B cell (primary cell): ENCODE measurements around the gene HMGCL. TPM values are rescaled to one million over a fixed set of nuclear protein-coding genes. Genes with fewer than 3 reads are reported as not detected.
A peak's percentile ranks its signal among the peaks of the same experiment; 100 is the strongest.

Experiments
- ATAC-seq: fragments of 200-7000 bp; cut with Tn5 transposase; one replicate; pipeline ENCODE4 v1.10.0; 2021; ENCODE audit warnings: low read depth, mild to moderate bottlenecking, moderate number of reproducible peaks, moderate library complexity
- CTCF ChIA-PET: fragments of 350-600 bp; sonication (Branson Sonifier 250); formaldehyde crosslinking; loops from one replicate; lab custom pipeline; 2021; ENCODE audit warnings: antibody characterized with exemption, inconsistent platforms; lab: Charles Lee
- POLR2A ChIA-PET: fragments of 350-600 bp; sonication (Branson Sonifier 250); formaldehyde crosslinking; loops from one replicate; lab custom pipeline; 2021; ENCODE audit warnings: antibody characterized with exemption; lab: Charles Lee
- DNase-seq: peaks from one replicate; pipeline ENCODE4 v3.0.0; 2013
- H2AFZ ChIP-seq: 2 replicates; pipeline ENCODE4 v1.6.1; 2012; ENCODE audit warnings: mild to moderate bottlenecking, low read depth, low read length; ENCODE audit not compliant: insufficient read depth, poor library complexity, severe bottlenecking
- H3K27ac ChIP-seq, 2 donors: 1 replicate in 1 of 2; 2 replicates in 1 of 2; pipeline ENCODE4 v1.5.1; 2012 to 2013; ENCODE audit warnings: low read length in 2 of 2, mild to moderate bottlenecking in 2 of 2, moderate library complexity in 1 of 2
- H3K27me3 ChIP-seq, 4 experiments: fragments of 200-600 bp in 1 of 4; sonication (generic) in 1 of 4; replicated peaks in 1 of 4; 1 replicate in 2 of 4; 2 replicates in 2 of 4; pipeline versions ENCODE4 v1.6.1 to v1.7.0; 2013 to 2016; ENCODE audit warnings: low read length in 3 of 4, mild to moderate bottlenecking in 2 of 4, mixed read lengths in 1 of 4, moderate library complexity in 1 of 4; ENCODE audit not compliant: insufficient read depth in 4 of 4, control insufficient read depth in 3 of 4; ENCODE audit errors: control extremely low read depth in 1 of 4
- H3K36me3 ChIP-seq, 2 experiments: replicated peaks in 1 of 2; 1 replicate in 1 of 2; 2 replicates in 1 of 2; pipeline versions ENCODE4 v1.6.1 to v1.7.1; 2013; ENCODE audit warnings: low read length in 1 of 2; ENCODE audit not compliant: insufficient read depth in 2 of 2, control insufficient read depth in 1 of 2; ENCODE audit errors: control extremely low read depth in 1 of 2, extremely low read depth in 1 of 2
- H3K4me1 ChIP-seq, 2 donors: fragments of 200-600 bp in 1 of 2; sonication (generic) in 1 of 2; 1 replicate in 1 of 2; 2 replicates in 1 of 2; pipeline versions ENCODE4 v1.5.1 to v1.6.1; 2013 to 2017; ENCODE audit warnings: low read length in 2 of 2; ENCODE audit not compliant: control insufficient read depth in 2 of 2, insufficient read depth in 2 of 2
- H3K4me2 ChIP-seq: replicated peaks from 2 replicates; pipeline ENCODE3; 2012; ENCODE audit warnings: mild to moderate bottlenecking, low read depth, low read length; ENCODE audit not compliant: poor library complexity, severe bottlenecking
- H3K4me3 ChIP-seq, 5 experiments: fragments of 200-600 bp in 1 of 5; sonication (generic) in 1 of 5; 1 replicate in 3 of 5; 2 replicates in 2 of 5; pipeline versions ENCODE4 v1.5.1 to v1.7.0; 2011 to 2016; ENCODE audit warnings: low read length in 4 of 5, mild to moderate bottlenecking in 4 of 5, low read depth in 2 of 5, control low read depth in 1 of 5, moderate library complexity in 1 of 5; ENCODE audit not compliant: insufficient read depth in 1 of 5; ENCODE audit errors: control extremely low read depth in 1 of 5, extremely low read depth in 1 of 5
- H3K79me2 ChIP-seq: fragments of 200-600 bp; sonication (generic); one replicate; pipeline ENCODE4 v1.6.0; 2016; ENCODE audit warnings: low read length; ENCODE audit not compliant: control insufficient read depth, insufficient read depth
- H3K9ac ChIP-seq: fragments of 200-600 bp; sonication (generic); 2 replicates; pipeline ENCODE4 v1.6.1; 2017; ENCODE audit warnings: mild to moderate bottlenecking, low read length, moderate library complexity
- H3K9me3 ChIP-seq, 3 donors: one replicate each; pipeline versions ENCODE4 v1.6.1 to v1.7.1; 2013; ENCODE audit warnings: low read length in 2 of 3; ENCODE audit not compliant: control insufficient read depth in 2 of 3, insufficient read depth in 1 of 3; ENCODE audit errors: control extremely low read depth in 1 of 3
- H4K20me1 ChIP-seq: 2 replicates; pipeline ENCODE4 v1.6.0; 2012; ENCODE audit warnings: mild to moderate bottlenecking, low read length; ENCODE audit not compliant: insufficient read depth, control insufficient read depth, poor library complexity, severe bottlenecking
- H3K27ac Mint-ChIP-seq: one replicate; pipeline ENCODE4 v1.8.0; 2021; ENCODE audit warnings: mixed read lengths
- H3K27me3 Mint-ChIP-seq: one replicate; pipeline ENCODE4 v1.8.0; 2021; ENCODE audit warnings: mixed read lengths
- H3K4me1 Mint-ChIP-seq: one replicate; pipeline ENCODE4 v1.8.0; 2021; ENCODE audit warnings: mixed read lengths
- H3K4me3 Mint-ChIP-seq: one replicate; pipeline ENCODE4 v1.8.0; 2021; ENCODE audit warnings: mixed read lengths
- H3K9me3 Mint-ChIP-seq: one replicate; pipeline ENCODE4 v1.8.0; 2022; ENCODE audit warnings: mixed read lengths; ENCODE audit not compliant: insufficient read depth
- CTCF ChIP-seq: fragments of 200-600 bp; IDR thresholded peaks from one replicate; pipeline ENCODE4 v1.8.0; 2022; ENCODE audit warnings: antibody characterized with exemption, mild to moderate bottlenecking
- EZH2 ChIP-seq: IDR thresholded peaks from 2 replicates; pipeline ENCODE4 v1.6.1; 2012; ENCODE audit warnings: borderline replicate concordance, low read depth, mild to moderate bottlenecking, moderate library complexity, low read length; ENCODE audit not compliant: insufficient read depth, poor library complexity, severe bottlenecking
- WGBS: methylation state at CpG from one replicate; pipeline ENCODE4 v1.1.5; 2013; ENCODE audit warnings: missing lambda C conversion rate; ENCODE audit not compliant: insufficient coverage; 5-methylcytosine and 5-hydroxymethylcytosine counted together
- intact Hi-C: fragments of 100-400 bp; cut with micrococcal nuclease; formaldehyde crosslinking; loops from one replicate; pipeline ENCODE4 v1.10.0; 2022
- polyA plus RNA-seq: library from polyadenylated mRNA; depleted of rRNA; stranded (reverse); fragments of >200 nt; gene quantifications from 2 replicates; pipeline ENCODE4 v1.2.3, GENCODE V29; 2012
- total RNA-seq, 2 donors: library from RNA; stranded (reverse); fragments of 120-200 nt in 1 of 2; gene quantifications; 1 replicate in 1 of 2; 2 replicates in 1 of 2; pipeline versions ENCODE4 v1.2.3 to v1.2.4, GENCODE V29; 2013 to 2022

HMGCL gene
- total and polyA plus RNA-seq, 2 donors (not counting 1 experiment from before 2014, with no cell fraction given), result 18.5 to 35.9 TPM

- 0% methylated on average over 3 of the region's 8 CpGs for WGBS
- ATAC-seq, result no peak
- DNase-seq, result no peak
- intact Hi-C loops, result loop anchor here (1.0 to 5.0 kb wide), 6 partner anchors 14 to 156 kb away; partner anchors contain the start of genes FUCA1, GALE and SRSF10
- H3K27me3 ChIP-seq, result no peaks in the 10 kb centered on the region
- peak overlapping the region; percentile 97 for H3K9ac ChIP-seq
- H3K9me3 ChIP-seq, result no peaks in the 10 kb centered on the region
- Mint-ChIP-seq H3K9me3 (no peaks in the 10 kb centered on the region), H3K4me3 (peak overlapping the region; percentile 96), H3K27me3 (no peaks in the 10 kb centered on the region), H3K4me1 (peaks cover 22% of the 10 kb centered on the region), H3K27ac (peak overlapping the region; percentile 98)
- H3K36me3 ChIP-seq, result peaks cover 0 to 7% of the 10 kb centered on the region in 2 experiments
- peak overlapping the region; percentile 76 to 95 (median 93) for H3K4me3 ChIP-seq
- peak overlapping the region; percentile 94 for H3K4me2 ChIP-seq
- peaks cover 12% of the 10 kb centered on the region for H3K79me2 ChIP-seq
- ChIA-PET CTCF (interaction anchor here (1.1 to 5.1 kb wide), 4 partner anchors 13 to 89 kb away, joined by 3 to 64 read pairs (median 4); no protein-coding TSS in a partner anchor), POLR2A (interaction anchor here (0.6 to 1.9 kb wide), 5 partner anchors 10 to 53 kb away, joined by 3 to 13 read pairs (median 3); no protein-coding TSS in a partner anchor)
- TF ChIP-seq CTCF (no peak), EZH2 (no peak)
- no peaks in the 10 kb centered on the region for H4K20me1 ChIP-seq
- peak overlapping the region; percentile 88 for H2AFZ ChIP-seq
- peak overlapping the region; percentile 81 to 97 for H3K27ac ChIP-seq
- peaks cover 10 to 14% of the 10 kb centered on the region in 2 donors for H3K4me1 ChIP-seq
These were observed 536 bp downstream of the HMGCL start for GRCh38 chr1:23824711-23825075.

- H3K27me3 Mint-ChIP-seq, result no peaks in the 10 kb centered on the region
- intact Hi-C loops, result no loop called here
- Histone ChIP-seq H3K4me3 (no peak overlapping the region), H3K4me2 (no peak overlapping the region), H3K27me3 (no peaks in the 10 kb centered on the region), H3K79me2 (peaks cover 12% of the 10 kb centered on the region), H4K20me1 (no peaks in the 10 kb centered on the region), H3K36me3 (peaks cover 0 to 7% of the 10 kb centered on the region in 2 experiments), H3K27ac (no peak overlapping the region), H3K9me3 (no peaks in the 10 kb centered on the region), H3K4me1 (peaks cover 10 to 14% of the 10 kb centered on the region in 2 donors), H3K9ac (no peak overlapping the region), H2AFZ (no peak overlapping the region)
- 98% methylated on average over 7 of the region's 7 CpGs for WGBS
- POLR2A ChIA-PET, result interaction anchor here (0.7 to 1.1 kb wide), 2 partner anchors 70 to 87 kb away, joined by 4 to 19 read pairs; no protein-coding TSS in a partner anchor
- CTCF ChIA-PET, result interaction anchor here (0.6 to 5.1 kb wide), 6 partner anchors 12 to 108 kb away, joined by 3 to 64 read pairs (median 3); no protein-coding TSS in a partner anchor
- H3K27ac Mint-ChIP-seq, result peak overlapping the region; percentile 41
- TF ChIP-seq EZH2 (no peak), CTCF (no peak)
- no peak for DNase-seq
- peak overlapping the region; percentile 96 for H3K4me3 Mint-ChIP-seq
- H3K4me1 Mint-ChIP-seq, result peaks cover 22% of the 10 kb centered on the region
- H3K9me3 Mint-ChIP-seq, result no peaks in the 10 kb centered on the region
- no peak for ATAC-seq
These were observed 1.5 kb downstream of the HMGCL start for GRCh38 chr1:23823767-23824166.
